22Rv1 (cell line): ENCODE measurements around the gene SHISA3.

Experiments used
- ZFX ChIP-seq: fragments of 450-650 bp; IDR thresholded peaks from 2 replicates; pipeline ENCODE4 v1.6.1; 2017; ENCODE audit warnings: antibody characterized with exemption, borderline replicate concordance
- TF ChIP-seq, protein P1 (sequence below): fragments of 450-650 bp; IDR thresholded peaks from 2 replicates; pipeline ENCODE4 v1.5.1; 2017; ENCODE audit warnings: mild to moderate bottlenecking

DNA sequence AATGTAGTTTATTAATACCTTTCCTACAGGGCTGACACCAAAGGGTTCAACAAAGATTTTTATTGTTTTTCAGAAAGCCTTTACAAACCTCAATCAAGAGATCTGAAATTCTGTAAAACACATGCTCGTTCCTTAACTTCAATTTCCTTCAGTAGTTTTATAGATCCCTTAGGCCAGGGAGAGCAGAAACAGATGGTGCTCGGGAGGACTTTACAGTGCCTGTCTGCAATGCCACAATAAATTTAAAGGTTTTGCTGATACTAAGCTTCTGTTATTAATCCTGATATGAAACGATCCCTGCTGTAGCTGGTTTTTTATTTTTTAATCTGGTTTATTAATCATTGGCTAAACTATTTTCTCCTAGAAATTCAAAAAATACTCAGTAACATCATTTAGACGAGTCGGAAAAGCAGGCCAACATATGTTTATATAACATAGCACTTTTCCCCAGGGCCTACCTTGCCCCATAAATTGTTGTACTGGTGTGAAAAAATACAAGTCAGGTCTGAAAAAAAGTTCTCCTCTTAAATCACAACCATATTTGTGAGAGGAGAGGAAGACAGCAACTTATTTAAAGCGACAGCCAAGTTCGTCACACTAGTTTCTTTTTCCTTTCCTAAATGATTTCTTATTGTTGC lies 39.8 kb downstream of the SHISA3 start:
- TF ChIP-seq, protein P1, sequence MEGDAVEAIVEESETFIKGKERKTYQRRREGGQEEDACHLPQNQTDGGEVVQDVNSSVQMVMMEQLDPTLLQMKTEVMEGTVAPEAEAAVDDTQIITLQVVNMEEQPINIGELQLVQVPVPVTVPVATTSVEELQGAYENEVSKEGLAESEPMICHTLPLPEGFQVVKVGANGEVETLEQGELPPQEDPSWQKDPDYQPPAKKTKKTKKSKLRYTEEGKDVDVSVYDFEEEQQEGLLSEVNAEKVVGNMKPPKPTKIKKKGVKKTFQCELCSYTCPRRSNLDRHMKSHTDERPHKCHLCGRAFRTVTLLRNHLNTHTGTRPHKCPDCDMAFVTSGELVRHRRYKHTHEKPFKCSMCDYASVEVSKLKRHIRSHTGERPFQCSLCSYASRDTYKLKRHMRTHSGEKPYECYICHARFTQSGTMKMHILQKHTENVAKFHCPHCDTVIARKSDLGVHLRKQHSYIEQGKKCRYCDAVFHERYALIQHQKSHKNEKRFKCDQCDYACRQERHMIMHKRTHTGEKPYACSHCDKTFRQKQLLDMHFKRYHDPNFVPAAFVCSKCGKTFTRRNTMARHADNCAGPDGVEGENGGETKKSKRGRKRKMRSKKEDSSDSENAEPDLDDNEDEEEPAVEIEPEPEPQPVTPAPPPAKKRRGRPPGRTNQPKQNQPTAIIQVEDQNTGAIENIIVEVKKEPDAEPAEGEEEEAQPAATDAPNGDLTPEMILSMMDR: no peak
- TF ChIP-seq ZFX: no peak
